HL-60 (cell line): ENCODE measurements around the gene DOK5.

Experiments used
- CTCF ChIP-seq: IDR thresholded peaks from one replicate; pipeline ENCODE4 v1.5.1; 2011; ENCODE audit warnings: low read length, control low read depth, inconsistent platforms; ENCODE audit not compliant: insufficient read depth
- POLR2AphosphoS5 ChIP-seq: IDR thresholded peaks from 2 replicates; pipeline ENCODE4 v1.6.1; 2012; ENCODE audit warnings: low read depth

GRCh38 chr20:54517241-54517975 lies 42.0 kb downstream of the DOK5 start:
- TF ChIP-seq POLR2AphosphoS5 (no peak), CTCF (no peak)
